MM.1S (cell line): Measurements from ENCODE around the gene HOMER3.

Experiments
- EZH2 ChIP-seq: fragments of 300-600 bp; sonication (generic); optimal IDR thresholded peaks from 2 replicates; pipeline ENCODE3; 2017; ENCODE audit warnings: low read depth, mild to moderate bottlenecking, antibody characterized with exemption, low read length, mixed read lengths
- TF ChIP-seq, protein P1 (sequence below): fragments of 300-600 bp; sonication (generic); IDR thresholded peaks from 2 replicates; pipeline ENCODE4 v1.5.1; 2016; ENCODE audit warnings: antibody characterized with exemption, low read length, mixed read lengths

DNA sequence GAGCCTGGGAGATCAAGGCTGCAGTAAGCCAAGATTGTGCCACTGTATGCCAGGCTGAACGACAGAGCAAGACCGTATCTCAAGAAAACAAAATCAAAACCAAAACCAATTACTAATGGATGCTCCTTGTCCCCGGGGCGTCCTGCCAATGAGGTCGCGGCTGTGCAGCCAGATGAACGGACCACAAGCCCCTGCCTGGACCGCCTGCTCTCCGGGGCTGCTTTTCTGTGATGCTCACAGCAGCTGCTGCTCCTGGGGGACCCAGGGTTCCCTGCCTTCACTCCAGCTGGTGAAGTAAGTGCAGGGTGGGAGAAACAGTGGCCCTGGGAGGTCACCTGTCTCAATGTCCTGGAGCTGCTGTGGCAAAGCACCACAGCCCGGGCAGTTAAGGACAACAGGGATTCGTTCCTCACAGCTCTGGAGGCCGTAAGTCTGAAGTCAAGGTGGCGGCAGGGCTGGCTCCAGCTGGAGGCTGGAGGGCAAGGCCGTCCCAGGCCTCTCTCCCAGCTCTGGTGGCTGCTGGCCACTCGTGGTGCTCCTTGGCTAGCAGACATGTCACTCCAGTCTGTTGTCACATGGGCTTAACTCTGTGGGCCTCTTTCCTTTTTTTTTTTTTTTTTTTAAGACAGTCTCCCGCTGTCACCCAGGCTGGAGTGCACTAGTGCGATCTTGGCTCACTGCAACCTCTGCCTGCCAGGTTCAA is 31.9 kb downstream of the HOMER3 start:
- TF ChIP-seq, protein P1, sequence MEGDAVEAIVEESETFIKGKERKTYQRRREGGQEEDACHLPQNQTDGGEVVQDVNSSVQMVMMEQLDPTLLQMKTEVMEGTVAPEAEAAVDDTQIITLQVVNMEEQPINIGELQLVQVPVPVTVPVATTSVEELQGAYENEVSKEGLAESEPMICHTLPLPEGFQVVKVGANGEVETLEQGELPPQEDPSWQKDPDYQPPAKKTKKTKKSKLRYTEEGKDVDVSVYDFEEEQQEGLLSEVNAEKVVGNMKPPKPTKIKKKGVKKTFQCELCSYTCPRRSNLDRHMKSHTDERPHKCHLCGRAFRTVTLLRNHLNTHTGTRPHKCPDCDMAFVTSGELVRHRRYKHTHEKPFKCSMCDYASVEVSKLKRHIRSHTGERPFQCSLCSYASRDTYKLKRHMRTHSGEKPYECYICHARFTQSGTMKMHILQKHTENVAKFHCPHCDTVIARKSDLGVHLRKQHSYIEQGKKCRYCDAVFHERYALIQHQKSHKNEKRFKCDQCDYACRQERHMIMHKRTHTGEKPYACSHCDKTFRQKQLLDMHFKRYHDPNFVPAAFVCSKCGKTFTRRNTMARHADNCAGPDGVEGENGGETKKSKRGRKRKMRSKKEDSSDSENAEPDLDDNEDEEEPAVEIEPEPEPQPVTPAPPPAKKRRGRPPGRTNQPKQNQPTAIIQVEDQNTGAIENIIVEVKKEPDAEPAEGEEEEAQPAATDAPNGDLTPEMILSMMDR = no peak
- no peak for TF ChIP-seq EZH2
